ENCODE measurements around the gene RELN.

The RELN gene

GRCh38 chr7:103423467-103424179 lies 565.8 kb downstream of the RELN start:
- Histone ChIP-seq H3K9me3 (no peaks in the 10 kb centered on the region), H3K27me3 (peaks cover 13% of the 10 kb centered on the region), H3K36me3 (no peaks in the 10 kb centered on the region), H3K27ac (no peak overlapping the region), H3K4me1 (ENCODE audit: control insufficient read depth in 1 of 2, insufficient read depth in 1 of 2, low read depth in 1 of 2, low read length in 1 of 2) (no peaks in the 10 kb centered on the region), H3K4me3 (ENCODE audit: low read depth in 1 of 2, low read length in 1 of 2) (no peak overlapping the region)
- no peak for TF ChIP-seq CTCF (IDR thresholded peaks at IDR 0.05)

Measured in neutrophil (primary cell).